CD14-positive monocyte (primary cell): ENCODE results near the gene MAP1A. TPM values are rescaled to one million over a fixed set of nuclear protein-coding genes. Genes with fewer than 3 reads are reported as not detected.
A peak's percentile ranks its signal among the peaks of the same experiment; 100 is the strongest.

Experiments used
- DNase-seq, 3 donors: peaks; one replicate each; pipeline ENCODE4 v3.0.0-alpha.2; 2011 to 2022
- H2AFZ ChIP-seq: 2 replicates; pipeline ENCODE4 v1.6.0; 2012; ENCODE audit warnings: mild to moderate bottlenecking, low read depth, low read length, inconsistent platforms; ENCODE audit not compliant: insufficient read depth, poor library complexity, severe bottlenecking
- H3K27ac ChIP-seq, 2 donors: 1 replicate in 1 of 2; 2 replicates in 1 of 2; pipeline ENCODE4 v1.5.1; 2012 to 2013; ENCODE audit warnings: low read length in 2 of 2, control low read depth in 1 of 2, inconsistent platforms in 1 of 2, low read depth in 1 of 2, mild to moderate bottlenecking in 1 of 2
- H3K27me3 ChIP-seq, 2 donors: one replicate each; pipeline versions ENCODE4 v1.6.0 to v1.6.1; 2011 to 2013; ENCODE audit warnings: low read length in 2 of 2; ENCODE audit not compliant: control insufficient read depth in 2 of 2, insufficient read depth in 2 of 2
- H3K36me3 ChIP-seq, 2 donors: replicated peaks in 1 of 2; 1 replicate in 1 of 2; 2 replicates in 1 of 2; pipeline versions ENCODE4 v1.5.1 to v1.6.1; 2012 to 2013; ENCODE audit warnings: low read length in 2 of 2, control low read depth in 1 of 2, inconsistent platforms in 1 of 2, mild to moderate bottlenecking in 1 of 2; ENCODE audit not compliant: insufficient read depth in 2 of 2, control insufficient read depth in 1 of 2
- H3K4me1 ChIP-seq, 2 donors: 1 replicate in 1 of 2; 2 replicates in 1 of 2; pipeline versions ENCODE4 v1.5.1 to v1.6.1; 2012 to 2013; ENCODE audit warnings: low read length in 2 of 2, control low read depth in 1 of 2, inconsistent platforms in 1 of 2, mild to moderate bottlenecking in 1 of 2, moderate library complexity in 1 of 2; ENCODE audit not compliant: insufficient read depth in 2 of 2, control insufficient read depth in 1 of 2
- H3K4me2 ChIP-seq: replicated peaks from 2 replicates; pipeline ENCODE3; 2012; ENCODE audit warnings: low read length, moderate library complexity, mild to moderate bottlenecking; ENCODE audit not compliant: poor library complexity, severe bottlenecking; ENCODE audit errors: extremely low read depth
- H3K4me3 ChIP-seq, 3 experiments: fragments of 200-600 bp in 1 of 3; sonication (generic) in 1 of 3; replicated peaks in 1 of 3; 1 replicate in 2 of 3; 2 replicates in 1 of 3; pipeline ENCODE4 v1.5.1; 2011 to 2013; ENCODE audit warnings: low read length in 3 of 3, mild to moderate bottlenecking in 3 of 3, control low read depth in 2 of 3, low read depth in 2 of 3, inconsistent platforms in 1 of 3, moderate library complexity in 1 of 3
- H3K79me2 ChIP-seq: 2 replicates; pipeline ENCODE4 v1.6.0; 2012; ENCODE audit warnings: mild to moderate bottlenecking, control low read depth, inconsistent platforms, low read length, moderate library complexity; ENCODE audit not compliant: insufficient read depth
- H3K9ac ChIP-seq: 2 replicates; pipeline ENCODE4 v1.6.0; 2017; ENCODE audit warnings: low read length, mild to moderate bottlenecking; ENCODE audit not compliant: insufficient read depth, poor library complexity, severe bottlenecking
- H3K9me3 ChIP-seq, 2 donors: replicated peaks in 1 of 2; 1 replicate in 1 of 2; 2 replicates in 1 of 2; pipeline versions ENCODE4 v1.5.1 to v1.6.1; 2012 to 2013; ENCODE audit warnings: low read length in 2 of 2, control low read depth in 1 of 2; ENCODE audit not compliant: control insufficient read depth in 1 of 2, insufficient read depth in 1 of 2
- H4K20me1 ChIP-seq: 2 replicates; pipeline ENCODE4 v1.6.0; 2012; ENCODE audit warnings: mild to moderate bottlenecking, low read length, control low read depth, moderate library complexity; ENCODE audit not compliant: insufficient read depth
- H3K27ac Mint-ChIP-seq, 7 donors: one replicate each; pipeline ENCODE4 v1.8.0; 2020; ENCODE audit warnings: mild to moderate bottlenecking in 7 of 7, mixed read lengths in 7 of 7, moderate library complexity in 6 of 7, inconsistent platforms in 2 of 7
- H3K27me3 Mint-ChIP-seq, 3 donors: one replicate each; pipeline ENCODE4 v1.8.0; 2021 to 2022; ENCODE audit warnings: low read depth in 3 of 3, mild to moderate bottlenecking in 3 of 3, mixed read lengths in 3 of 3, moderate library complexity in 3 of 3, inconsistent platforms in 1 of 3
- H3K36me3 Mint-ChIP-seq, 2 donors: one replicate each; pipeline ENCODE4 v1.8.0; 2020; ENCODE audit warnings: mixed read lengths in 2 of 2, inconsistent platforms in 1 of 2, mild to moderate bottlenecking in 1 of 2
- H3K4me1 Mint-ChIP-seq: one replicate; pipeline ENCODE4 v1.8.0; 2020; ENCODE audit warnings: mild to moderate bottlenecking, mixed read lengths
- H3K4me3 Mint-ChIP-seq, 2 donors: one replicate each; pipeline ENCODE4 v1.8.0; 2020; ENCODE audit warnings: mild to moderate bottlenecking in 2 of 2, mixed read lengths in 2 of 2, moderate library complexity in 1 of 2
- H3K9me3 Mint-ChIP-seq, 7 donors: one replicate each; pipeline ENCODE4 v1.8.0; 2020 to 2022; ENCODE audit warnings: mixed read lengths in 7 of 7, mild to moderate bottlenecking in 6 of 7, moderate library complexity in 6 of 7, inconsistent platforms in 2 of 7
- CTCF ChIP-seq: fragments of 200-600 bp; IDR thresholded peaks from one replicate; pipeline ENCODE4 v1.8.0; 2022; ENCODE audit warnings: antibody characterized with exemption, mild to moderate bottlenecking
- WGBS: methylation state at CpG from one replicate; pipeline ENCODE4 v1.1.5; 2013; ENCODE audit warnings: missing lambda C conversion rate; ENCODE audit not compliant: insufficient coverage; 5-methylcytosine and 5-hydroxymethylcytosine counted together
- intact Hi-C, 2 donors: fragments of 100-400 bp; cut with micrococcal nuclease; formaldehyde crosslinking; loops; one replicate each; pipeline versions ENCODE4 v1.15.0 to v1.15.1; 2023
- polyA plus RNA-seq, 3 donors: library from polyadenylated mRNA; depleted of rRNA in 1 of 3; unstranded in 2 of 3; stranded (reverse) in 1 of 3; fragments of 300-500 nt in 2 of 3; fragments of >200 nt in 1 of 3; fragmentation: Illumina TruSeq in 2 of 3; gene quantifications; 1 replicate in 2 of 3; 2 replicates in 1 of 3; pipeline ENCODE4 v1.2.3, GENCODE V29; 2012 to 2021

MAP1A gene
- polyA plus RNA-seq, 3 donors = 0.01 to 0.02 TPM; not detected in 1

- no peaks in the 10 kb centered on the region for H3K36me3 ChIP-seq
- no peaks in the 10 kb centered on the region for H4K20me1 ChIP-seq
- Mint-ChIP-seq H3K27me3 (peaks cover 0 to 2% (median 0%) of the 10 kb centered on the region in 3 donors), H3K4me3 (peak overlapping the region; percentile 97 to 98), H3K9me3 (no peaks in the 10 kb centered on the region), H3K27ac (peak overlapping the region in 3 of 7 donors; percentile 98), H3K36me3 (peaks cover 0 to 4% of the 10 kb centered on the region in 2 donors), H3K4me1 (peaks cover 13% of the 10 kb centered on the region)
- H3K27ac ChIP-seq = peak overlapping the region in 1 of 2 donors; percentile 88
- no peak for TF ChIP-seq CTCF
- no peak for DNase-seq
- H3K4me1 ChIP-seq = peaks cover 10 to 12% of the 10 kb centered on the region in 2 donors
- H3K9me3 ChIP-seq = no peaks in the 10 kb centered on the region
- H3K9ac ChIP-seq = no peak overlapping the region
- intact Hi-C loops = loop anchor here in 1 of 2 donors (2.0 kb wide), 1 partner anchor 17 kb away; no protein-coding TSS in a partner anchor
- peak overlapping the region; percentile 90 for H2AFZ ChIP-seq
- 90% methylated on average over 6 of the region's 7 CpGs for WGBS
- H3K79me2 ChIP-seq = no peaks in the 10 kb centered on the region
- peak overlapping the region in 1 of 3 experiments; percentile 91 for H3K4me3 ChIP-seq
- peak overlapping the region; percentile 74 for H3K4me2 ChIP-seq
- H3K27me3 ChIP-seq = no peaks in the 10 kb centered on the region
Observed at GRCh38 chr15:43493703-43494472, 23.5 kb upstream of the MAP1A start.

GRCh38 chr15:43498990-43499389 lies 18.4 kb upstream of the MAP1A start:
- H3K4me3 Mint-ChIP-seq = no peak overlapping the region
- H3K36me3 ChIP-seq = no peaks in the 10 kb centered on the region
- no peaks in the 10 kb centered on the region for H3K4me1 ChIP-seq
- H3K4me2 ChIP-seq = no peak overlapping the region
- no peaks in the 10 kb centered on the region for H3K79me2 ChIP-seq
- H3K27me3 Mint-ChIP-seq = peaks cover 0 to 3% (median 0%) of the 10 kb centered on the region in 3 donors
- H3K9me3 ChIP-seq = no peaks in the 10 kb centered on the region
- H3K27ac ChIP-seq = no peak overlapping the region
- no CpG with 5 or more reads among the region's 3 CpGs for WGBS
- intact Hi-C loops = no loop called here
- no peak overlapping the region for H3K9ac ChIP-seq
- no peak for TF ChIP-seq CTCF
- no peaks in the 10 kb centered on the region for H3K36me3 Mint-ChIP-seq
- no peaks in the 10 kb centered on the region for H4K20me1 ChIP-seq
- no peak overlapping the region for H3K27ac Mint-ChIP-seq
- DNase-seq = no peak
- H3K4me1 Mint-ChIP-seq = no peaks in the 10 kb centered on the region
- H2AFZ ChIP-seq = no peak overlapping the region
- no peak overlapping the region for H3K4me3 ChIP-seq
- no peaks in the 10 kb centered on the region for H3K27me3 ChIP-seq
- H3K9me3 Mint-ChIP-seq = no peaks in the 10 kb centered on the region
